ENCODE results near the gene SNX10.

Gene SNX10

GRCh38 chr7:26409661-26410547 is 118.2 kb downstream of the SNX10 start:
- ATAC-seq, result no peak
- H3K4me1 Mint-ChIP-seq, result no peaks in the 10 kb centered on the region
- H3K4me3 Mint-ChIP-seq, result no peak overlapping the region
- no peak overlapping the region for H3K27ac Mint-ChIP-seq
- H3K27me3 Mint-ChIP-seq, result no peaks in the 10 kb centered on the region
- H3K9me3 Mint-ChIP-seq, result peaks cover 7% of the 10 kb centered on the region
- H3K36me3 Mint-ChIP-seq, result peaks cover 7% of the 10 kb centered on the region

- no peaks in the 10 kb centered on the region for H3K36me3 Mint-ChIP-seq
- H3K27me3 Mint-ChIP-seq, result no peaks in the 10 kb centered on the region
- no peak for ATAC-seq
- H3K4me1 Mint-ChIP-seq, result no peaks in the 10 kb centered on the region
- no peaks in the 10 kb centered on the region for H3K9me3 Mint-ChIP-seq
- no peak overlapping the region for H3K4me3 Mint-ChIP-seq
- H3K27ac Mint-ChIP-seq, result no peak overlapping the region
Observed at GRCh38 chr7:26413007-26413691, 121.5 kb downstream of the SNX10 start.

- Mint-ChIP-seq H3K4me1 (no peaks in the 10 kb centered on the region), H3K9me3 (no peaks in the 10 kb centered on the region), H3K27ac (no peak overlapping the region), H3K36me3 (no peaks in the 10 kb centered on the region), H3K4me3 (no peak overlapping the region), H3K27me3 (no peaks in the 10 kb centered on the region)
- ATAC-seq, result no peak
Observed at GRCh38 chr7:26416004-26416403, 124.3 kb downstream of the SNX10 start.

- Mint-ChIP-seq H3K36me3 (no peaks in the 10 kb centered on the region), H3K4me3 (no peak overlapping the region), H3K27me3 (no peaks in the 10 kb centered on the region), H3K4me1 (no peaks in the 10 kb centered on the region), H3K9me3 (no peaks in the 10 kb centered on the region), H3K27ac (no peak overlapping the region)
- no peak for ATAC-seq
Observed at GRCh38 chr7:26417911-26418413, 126.3 kb downstream of the SNX10 start.

GRCh38 chr7:26419198-26419597 is 127.5 kb downstream of the SNX10 start:
- no peak for ATAC-seq
- Mint-ChIP-seq H3K9me3 (no peaks in the 10 kb centered on the region), H3K27me3 (no peaks in the 10 kb centered on the region), H3K4me3 (no peak overlapping the region), H3K27ac (no peak overlapping the region), H3K4me1 (peaks cover 6% of the 10 kb centered on the region), H3K36me3 (no peaks in the 10 kb centered on the region)

GRCh38 chr7:26420422-26421019 is 128.9 kb downstream of the SNX10 start:
- Mint-ChIP-seq H3K27ac (no peak overlapping the region), H3K4me3 (no peak overlapping the region), H3K4me1 (peaks cover 6% of the 10 kb centered on the region), H3K9me3 (no peaks in the 10 kb centered on the region), H3K27me3 (no peaks in the 10 kb centered on the region), H3K36me3 (no peaks in the 10 kb centered on the region)
- ATAC-seq, result no peak

- no peaks in the 10 kb centered on the region for H3K36me3 Mint-ChIP-seq
- H3K27ac Mint-ChIP-seq, result no peak overlapping the region
- no peak for ATAC-seq
- no peaks in the 10 kb centered on the region for H3K9me3 Mint-ChIP-seq
- H3K4me3 Mint-ChIP-seq, result no peak overlapping the region
- H3K4me1 Mint-ChIP-seq, result peaks cover 6% of the 10 kb centered on the region
- H3K27me3 Mint-ChIP-seq, result no peaks in the 10 kb centered on the region
Observed at GRCh38 chr7:26422761-26423160, 131.1 kb downstream of the SNX10 start.

- H3K4me3 Mint-ChIP-seq, result no peak overlapping the region
- no peak overlapping the region for H3K27ac Mint-ChIP-seq
- H3K9me3 Mint-ChIP-seq, result no peaks in the 10 kb centered on the region
- peaks cover 6% of the 10 kb centered on the region for H3K4me1 Mint-ChIP-seq
- H3K36me3 Mint-ChIP-seq, result no peaks in the 10 kb centered on the region
- peaks cover 6% of the 10 kb centered on the region for H3K27me3 Mint-ChIP-seq
- no peak for ATAC-seq
Observed at GRCh38 chr7:26423436-26423835, 131.8 kb downstream of the SNX10 start.

All from stimulated activated memory B cell treated with anti-CD40 and anti-IgM and Interleukin-4, amounts not matched to agents 10 μg/mL and 1 μg/mL and 100 μg/mL, for 72 hours (primary cell).